Measurements from ENCODE around the gene PAPPA2. TPM values are rescaled to one million over a fixed set of nuclear protein-coding genes. Genes with fewer than 3 reads are reported as not detected.

PAPPA2 gene
- total RNA-seq, 4 donors from 2014 or later = under 0.01 to 1.5 TPM; not detected in 2

GRCh38 chr1:176602388-176603004 is 139.5 kb downstream of the PAPPA2 start:
- H3K4me3 ChIP-seq = no peak overlapping the region
- H3K36me3 ChIP-seq = no peaks in the 10 kb centered on the region
- no peak overlapping the region for H3K27ac ChIP-seq
- no peaks in the 10 kb centered on the region for H3K27me3 ChIP-seq
- H3K4me1 ChIP-seq = no peaks in the 10 kb centered on the region
- DNase-seq = no peak
- intact Hi-C loops (cut with DNase I) = no loop called here
- H3K9me3 ChIP-seq = no peaks in the 10 kb centered on the region
- 30 to 40% methylated on average over 5 of the region's 5 CpGs for WGBS, 2 donors
- TF ChIP-seq POLR2A (IDR thresholded peaks at IDR 0.05) = no peak
- TF ChIP-seq CTCF (IDR thresholded peaks at IDR 0.05) = no peak

GRCh38 chr1:176603696-176604095 is 140.7 kb downstream of the PAPPA2 start:
- 61 to 82% methylated on average over 1 of the region's 1 CpG for WGBS, 2 donors
- H3K9me3 ChIP-seq = no peaks in the 10 kb centered on the region
- H3K27ac ChIP-seq = no peak overlapping the region
- intact Hi-C loops (cut with DNase I) = no loop called here
- no peak for DNase-seq
- H3K4me3 ChIP-seq = no peak overlapping the region
- no peaks in the 10 kb centered on the region for H3K27me3 ChIP-seq
- no peaks in the 10 kb centered on the region for H3K4me1 ChIP-seq
- H3K36me3 ChIP-seq = no peaks in the 10 kb centered on the region
- no peak for TF ChIP-seq POLR2A (IDR thresholded peaks at IDR 0.05)
- TF ChIP-seq CTCF (IDR thresholded peaks at IDR 0.05) = no peak

- Histone ChIP-seq H3K9me3 (no peaks in the 10 kb centered on the region), H3K36me3 (no peaks in the 10 kb centered on the region), H3K4me3 (no peak overlapping the region), H3K27me3 (no peaks in the 10 kb centered on the region), H3K27ac (no peak overlapping the region), H3K4me1 (no peaks in the 10 kb centered on the region)
- TF ChIP-seq POLR2A (IDR thresholded peaks at IDR 0.05) (no peak), CTCF (IDR thresholded peaks at IDR 0.05) (no peak)
- WGBS, 2 donors = 32 to 48% methylated on average over 2 of the region's 2 CpGs
- intact Hi-C loops (cut with DNase I) = no loop called here
- DNase-seq = no peak
Observed at GRCh38 chr1:176604461-176604860, 141.5 kb downstream of the PAPPA2 start.

- TF ChIP-seq POLR2A (IDR thresholded peaks at IDR 0.05) = no peak
- no peak for TF ChIP-seq CTCF (IDR thresholded peaks at IDR 0.05)
- Histone ChIP-seq H3K9me3 (no peaks in the 10 kb centered on the region), H3K27me3 (no peaks in the 10 kb centered on the region), H3K27ac (no peak overlapping the region), H3K4me3 (no peak overlapping the region), H3K36me3 (no peaks in the 10 kb centered on the region), H3K4me1 (no peaks in the 10 kb centered on the region)
- intact Hi-C loops (cut with DNase I) = no loop called here
- DNase-seq = no peak
- WGBS, 2 donors = 44 to 67% methylated on average over 1 of the region's 1 CpG
Observed at GRCh38 chr1:176605176-176605575, 142.2 kb downstream of the PAPPA2 start.

GRCh38 chr1:176609556-176610408 is 146.8 kb downstream of the PAPPA2 start:
- Histone ChIP-seq H3K4me1 (no peaks in the 10 kb centered on the region), H3K9me3 (no peaks in the 10 kb centered on the region), H3K36me3 (no peaks in the 10 kb centered on the region), H3K27me3 (no peaks in the 10 kb centered on the region), H3K4me3 (no peak overlapping the region), H3K27ac (no peak overlapping the region)
- DNase-seq = no peak
- TF ChIP-seq CTCF (IDR thresholded peaks at IDR 0.05) (no peak), POLR2A (IDR thresholded peaks at IDR 0.05) (no peak)
- WGBS, 2 donors = 44 to 48% methylated on average over 3 of the region's 3 CpGs
- intact Hi-C loops (cut with DNase I) = no loop called here
